Activated naive CD4-positive, alpha-beta T cell treated with anti-CD3 and anti-CD28 coated beads, Interleukin-2, amount 50 U/mL, for 24 hours (primary cell): ENCODE data around the gene SUGP1.
"Not testable (repeated sequence)": the region's sequence is repeated elsewhere in the genome, so short reads cannot be mapped to it uniquely, and the experiment has no call there.

Source experiments
- H3K27ac Mint-ChIP-seq: one replicate; pipeline ENCODE4 v1.8.0; 2021; ENCODE audit warnings: mild to moderate bottlenecking, mixed read lengths
- H3K27me3 Mint-ChIP-seq: one replicate; pipeline ENCODE4 v1.8.0; 2021; ENCODE audit warnings: mixed read lengths
- H3K36me3 Mint-ChIP-seq: one replicate; pipeline ENCODE4 v1.8.0; 2021; ENCODE audit warnings: mixed read lengths
- H3K4me1 Mint-ChIP-seq: one replicate; pipeline ENCODE4 v1.8.0; 2021; ENCODE audit warnings: mixed read lengths
- H3K4me3 Mint-ChIP-seq: one replicate; pipeline ENCODE4 v1.8.0; 2021; ENCODE audit warnings: mild to moderate bottlenecking, mixed read lengths
- H3K9me3 Mint-ChIP-seq: one replicate; pipeline ENCODE4 v1.8.0; 2021; ENCODE audit warnings: mixed read lengths

SUGP1 gene

GRCh38 chr19:19267305-19267704, 53.0 kb downstream of the SUGP1 start:
- Mint-ChIP-seq H3K4me1 (peaks cover 2% of the 10 kb centered on the region), H3K27ac (no peak overlapping the region), H3K9me3 (no peaks in the 10 kb centered on the region), H3K27me3 (peaks cover 5% of the 10 kb centered on the region), H3K36me3 (no peaks in the 10 kb centered on the region), H3K4me3 (no peak overlapping the region)

DNA sequence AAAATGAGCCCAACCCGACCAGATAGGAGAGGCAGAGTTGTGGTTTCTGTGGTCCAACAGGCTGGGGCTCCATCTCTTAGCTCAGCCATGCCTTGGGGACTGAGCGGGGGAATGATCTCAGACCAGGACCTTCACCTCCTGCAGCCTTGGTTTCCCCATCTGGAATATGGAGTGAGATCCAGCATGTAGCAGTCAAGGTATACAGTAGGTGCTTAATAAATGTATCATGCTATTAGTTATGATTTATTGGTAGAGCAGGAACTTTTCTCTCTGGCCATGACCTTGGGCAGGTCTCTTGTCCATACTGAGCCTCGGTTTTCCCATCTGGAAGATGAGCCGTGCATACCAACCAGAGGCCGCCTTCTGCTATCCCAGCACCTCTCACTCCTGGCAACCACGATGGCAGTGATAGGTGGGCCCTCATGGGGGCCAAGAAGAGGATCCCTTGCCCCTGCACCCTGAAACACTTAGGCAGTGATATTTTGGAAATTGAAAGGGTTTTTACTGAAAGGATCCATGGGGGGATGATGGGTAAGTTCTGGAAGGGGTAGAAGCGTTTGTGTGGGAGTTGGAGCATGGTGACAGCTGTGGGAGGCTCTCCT, 56.3 kb downstream of the SUGP1 start:
- no peak overlapping the region for H3K27ac Mint-ChIP-seq
- H3K4me1 Mint-ChIP-seq = peaks cover 8% of the 10 kb centered on the region
- no peak overlapping the region for H3K4me3 Mint-ChIP-seq
- H3K27me3 Mint-ChIP-seq = peaks cover 21% of the 10 kb centered on the region
- H3K36me3 Mint-ChIP-seq = no peaks in the 10 kb centered on the region
- no peaks in the 10 kb centered on the region for H3K9me3 Mint-ChIP-seq

GRCh38 chr19:19262190-19263057, 57.9 kb downstream of the SUGP1 start:
- Mint-ChIP-seq H3K9me3 (no peaks in the 10 kb centered on the region), H3K4me3 (peak overlapping the region; percentile 61), H3K27me3 (peaks cover 24% of the 10 kb centered on the region), H3K36me3 (no peaks in the 10 kb centered on the region), H3K27ac (no peak overlapping the region), H3K4me1 (peaks cover 8% of the 10 kb centered on the region)

- peaks cover 8% of the 10 kb centered on the region for H3K4me1 Mint-ChIP-seq
- no peaks in the 10 kb centered on the region for H3K9me3 Mint-ChIP-seq
- H3K36me3 Mint-ChIP-seq = no peaks in the 10 kb centered on the region
- H3K4me3 Mint-ChIP-seq = peak overlapping the region; percentile 61
- H3K27me3 Mint-ChIP-seq = peaks cover 31% of the 10 kb centered on the region
- no peak overlapping the region for H3K27ac Mint-ChIP-seq
Observed at GRCh38 chr19:19261350-19262189, 58.7 kb downstream of the SUGP1 start.

DNA sequence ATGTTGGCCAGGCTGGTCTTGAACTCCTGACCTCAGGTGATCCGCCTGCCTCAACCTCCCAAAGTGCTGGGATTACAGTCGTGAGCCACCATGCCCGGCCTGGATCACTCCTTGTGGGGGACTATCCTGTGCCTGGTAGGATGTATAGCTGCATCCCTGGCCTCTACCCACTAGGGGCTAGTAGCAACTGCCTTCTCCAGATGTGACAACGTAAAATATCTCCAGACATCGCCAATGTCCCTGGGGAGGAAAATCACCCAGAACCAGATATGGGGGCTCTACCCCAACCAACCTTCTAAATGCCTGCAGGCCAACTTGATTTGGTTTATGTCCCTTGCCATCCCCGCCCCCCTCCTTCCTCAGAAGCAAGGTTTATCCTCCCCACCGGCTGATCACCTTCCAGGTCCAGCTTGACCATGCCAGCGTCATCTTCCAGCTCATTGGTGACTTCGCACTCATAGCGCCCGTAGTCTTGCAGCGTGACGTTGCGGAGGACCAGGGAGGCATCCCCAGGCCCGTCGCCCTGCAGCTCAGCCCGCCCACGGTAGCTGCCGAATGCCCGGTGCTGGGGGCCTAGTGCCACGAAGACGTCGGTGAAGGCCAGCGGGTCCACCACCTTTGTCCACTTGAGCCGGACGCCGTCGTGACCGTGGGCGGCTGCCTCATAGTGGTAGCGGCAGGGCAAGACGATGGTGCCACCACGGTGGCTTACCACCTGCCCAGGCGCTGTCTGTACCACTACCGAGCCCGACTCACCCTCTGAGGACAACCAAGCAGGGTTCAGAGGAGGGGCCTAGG, 59.7 kb downstream of the SUGP1 start:
- Mint-ChIP-seq H3K9me3 (no peaks in the 10 kb centered on the region), H3K36me3 (no peaks in the 10 kb centered on the region), H3K4me3 (no peak overlapping the region), H3K27me3 (peaks cover 36% of the 10 kb centered on the region), H3K4me1 (peaks cover 8% of the 10 kb centered on the region), H3K27ac (no peak overlapping the region)

- no peaks in the 10 kb centered on the region for H3K9me3 Mint-ChIP-seq
- H3K27ac Mint-ChIP-seq = no peak overlapping the region
- no peaks in the 10 kb centered on the region for H3K36me3 Mint-ChIP-seq
- H3K4me3 Mint-ChIP-seq = no peak overlapping the region
- H3K27me3 Mint-ChIP-seq = peaks cover 38% of the 10 kb centered on the region
- peaks cover 8% of the 10 kb centered on the region for H3K4me1 Mint-ChIP-seq
Observed at GRCh38 chr19:19259741-19260140, 60.6 kb downstream of the SUGP1 start.

DNA sequence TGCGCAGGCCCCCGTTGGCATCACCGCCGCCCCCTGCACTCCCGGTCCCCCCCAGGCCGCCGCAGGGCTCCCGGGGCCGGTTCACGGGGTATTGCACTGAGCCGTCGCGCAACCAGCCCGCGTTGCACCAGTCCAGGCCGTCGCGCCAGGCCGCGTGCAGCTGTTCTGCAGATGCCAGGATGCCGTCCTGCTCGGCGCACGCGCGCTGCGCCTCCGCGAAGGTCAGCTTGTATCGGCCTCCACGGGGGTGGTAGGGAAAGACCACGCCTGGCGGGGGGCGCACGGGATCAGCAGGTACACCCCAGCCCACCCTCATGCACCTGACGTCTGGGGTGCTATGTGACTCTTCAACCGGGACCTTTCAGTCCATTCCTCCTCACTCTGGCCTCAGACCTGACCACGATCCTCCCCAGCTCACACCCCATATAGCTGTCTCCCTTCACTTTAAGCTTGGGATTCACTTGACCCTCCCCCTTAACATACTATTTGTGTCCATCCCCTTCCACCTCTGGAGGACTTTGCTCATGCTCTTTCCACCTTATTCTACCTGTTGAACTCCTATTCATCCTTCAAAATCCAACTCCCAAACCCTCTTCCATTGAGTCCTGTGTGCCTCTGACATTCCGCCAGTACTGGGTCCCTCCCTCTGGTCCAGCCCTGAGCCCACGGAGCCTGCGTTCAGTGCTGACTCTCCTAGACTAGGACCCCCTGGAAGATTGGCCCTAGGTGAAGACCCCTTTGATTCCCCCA, 61.5 kb downstream of the SUGP1 start:
- H3K36me3 Mint-ChIP-seq = no peaks in the 10 kb centered on the region
- H3K4me1 Mint-ChIP-seq = peaks cover 8% of the 10 kb centered on the region
- peaks cover 38% of the 10 kb centered on the region for H3K27me3 Mint-ChIP-seq
- no peaks in the 10 kb centered on the region for H3K9me3 Mint-ChIP-seq
- H3K4me3 Mint-ChIP-seq = no peak overlapping the region
- H3K27ac Mint-ChIP-seq = peak overlapping the region; percentile 56

GRCh38 chr19:19257836-19258588, 62.3 kb downstream of the SUGP1 start:
- H3K27ac Mint-ChIP-seq = no peak overlapping the region
- no peaks in the 10 kb centered on the region for H3K36me3 Mint-ChIP-seq
- peaks cover 37% of the 10 kb centered on the region for H3K27me3 Mint-ChIP-seq
- no peak overlapping the region for H3K4me3 Mint-ChIP-seq
- H3K9me3 Mint-ChIP-seq = no peaks in the 10 kb centered on the region
- peaks cover 8% of the 10 kb centered on the region for H3K4me1 Mint-ChIP-seq

- Mint-ChIP-seq H3K27ac (no peak overlapping the region), H3K27me3 (peaks cover 33% of the 10 kb centered on the region), H3K4me1 (peaks cover 5% of the 10 kb centered on the region), H3K4me3 (no peak overlapping the region), H3K9me3 (no peaks in the 10 kb centered on the region), H3K36me3 (no peaks in the 10 kb centered on the region)
Observed at GRCh38 chr19:19257137-19257536, 63.2 kb downstream of the SUGP1 start.

- Mint-ChIP-seq H3K27ac (peak overlapping the region; percentile 79), H3K27me3 (peaks cover 34% of the 10 kb centered on the region), H3K4me1 (no peaks in the 10 kb centered on the region), H3K36me3 (no peaks in the 10 kb centered on the region), H3K9me3 (no peaks in the 10 kb centered on the region), H3K4me3 (no peak overlapping the region)
Observed at GRCh38 chr19:19256072-19256969, 64.0 kb downstream of the SUGP1 start.

GRCh38 chr19:19253409-19253808, 66.9 kb downstream of the SUGP1 start:
- not testable (repeated sequence) for H3K27ac Mint-ChIP-seq, H3K36me3 Mint-ChIP-seq, H3K4me3 Mint-ChIP-seq, H3K4me1 Mint-ChIP-seq, H3K9me3 Mint-ChIP-seq
- peaks cover 28% of the 10 kb centered on the region for H3K27me3 Mint-ChIP-seq

- H3K4me1 Mint-ChIP-seq = no peaks in the 10 kb centered on the region
- no peaks in the 10 kb centered on the region for H3K36me3 Mint-ChIP-seq
- H3K4me3 Mint-ChIP-seq = no peak overlapping the region
- no peaks in the 10 kb centered on the region for H3K9me3 Mint-ChIP-seq
- no peak overlapping the region for H3K27ac Mint-ChIP-seq
- peaks cover 14% of the 10 kb centered on the region for H3K27me3 Mint-ChIP-seq
Observed at GRCh38 chr19:19250196-19250801, 70.0 kb downstream of the SUGP1 start.

DNA sequence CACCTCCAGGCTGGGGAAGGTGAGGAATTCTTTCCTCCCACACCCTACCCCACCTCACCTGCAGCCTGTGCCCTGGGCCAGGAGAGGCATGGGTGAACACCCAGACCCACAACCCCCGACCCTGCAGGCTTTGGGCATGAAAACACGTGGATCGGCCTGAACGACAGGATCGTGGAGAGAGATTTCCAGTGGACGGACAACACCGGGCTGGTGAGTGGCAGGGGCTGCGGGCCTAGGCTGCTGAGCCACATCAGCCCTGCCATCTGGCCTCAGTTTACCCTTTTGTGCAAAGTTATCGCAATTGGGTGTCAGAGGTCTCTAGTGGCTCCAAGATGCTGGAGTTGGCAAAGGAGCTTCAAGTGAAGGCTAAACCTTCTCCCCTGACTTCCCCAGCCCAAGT, 79.8 kb downstream of the SUGP1 start:
- H3K4me3 Mint-ChIP-seq = no peak overlapping the region
- H3K27me3 Mint-ChIP-seq = peaks cover 11% of the 10 kb centered on the region
- no peaks in the 10 kb centered on the region for H3K4me1 Mint-ChIP-seq
- no peaks in the 10 kb centered on the region for H3K9me3 Mint-ChIP-seq
- no peak overlapping the region for H3K27ac Mint-ChIP-seq
- no peaks in the 10 kb centered on the region for H3K36me3 Mint-ChIP-seq
